Measurements from ENCODE around the gene APBB1. TPM values are rescaled to one million over a fixed set of nuclear protein-coding genes. Genes with fewer than 3 reads are reported as not detected.

The APBB1 gene
- total RNA-seq, 1 experiment from 2014 or later, result 12.4 TPM

GRCh38 chr11:6357222-6357621, 61.7 kb downstream of the APBB1 start (continued):
- TF ChIP-seq YY1 (IDR thresholded peaks at IDR 0.05; ENCODE audit: extremely low read depth, insufficient replicate concordance, low read depth, low read length), result peak; percentile 73

- POLR2A ChIA-PET, result no interaction called here
- H3K4me2 ChIP-seq (ENCODE audit: low read length), result peak overlapping the region; percentile 58
These were observed 62.3 kb downstream of the APBB1 start for GRCh38 chr11:6356503-6357055.

More at GRCh38 chr11:6356503-6357055, 62.3 kb downstream of the APBB1 start:
- H3K4me3 ChIP-seq (replicated peaks in 1 of 2; ENCODE audit: low read depth in 1 of 2, low read length in 2 of 2), result 0 out of 4 replicates have a peak overlapping the region, but pooled peaks of 1 of the 2 experiments have one; percentile 9
- no peaks in the 10 kb centered on the region for H3K79me2 ChIP-seq (ENCODE audit: insufficient read depth, low read length)
- RAD21 ChIA-PET (ENCODE audit: low non-redundant PET in 1 of 2, low total read pairs in 2 of 2, uncharacterized antibody in 2 of 2, unreplicated experiment in 2 of 2), result no interaction called here
- H3K36me3 ChIP-seq (ENCODE audit: control insufficient read depth in 1 of 2, insufficient read depth in 2 of 2, low read length in 2 of 2), result no peaks in the 10 kb centered on the region
- H3K4me1 ChIP-seq (ENCODE audit: control insufficient read depth in 1 of 2, insufficient read depth in 2 of 2, low read length in 2 of 2), result peaks cover 5 to 16% of the 10 kb centered on the region in 2 experiments; a peak in 3 of 4 replicates
- no peaks in the 10 kb centered on the region for H3K9me2 ChIP-seq (ENCODE audit: insufficient read depth)
- peak overlapping the region; percentile 98 for H2AFZ ChIP-seq (ENCODE audit: low read depth, low read length, poor library complexity, severe bottlenecking)
- H4K20me1 ChIP-seq (ENCODE audit: insufficient read depth), result no peaks in the 10 kb centered on the region
- no peak for ATAC-seq
- TF ChIP-seq TCF7L2 (IDR thresholded peaks at IDR 0.05; ENCODE audit: borderline replicate concordance, extremely low read depth, insufficient read depth, insufficient read length) (no peak), EZH2phosphoT487 (IDR thresholded peaks at IDR 0.05; ENCODE audit: borderline replicate concordance) (no peak), CTCF (IDR thresholded peaks at IDR 0.05 in 2 of 3, conservative IDR thresholded peaks at IDR 0.05 in 1 of 3; ENCODE audit: borderline replicate concordance in 1 of 3, insufficient read depth in 1 of 3, low read depth in 2 of 3, low read length in 2 of 3) (no peak), YY1 (IDR thresholded peaks at IDR 0.05; ENCODE audit: extremely low read depth, insufficient replicate concordance, low read depth, low read length) (no peak), CBX3 (IDR thresholded peaks at IDR 0.05; ENCODE audit: low read depth) (no peak), SRF (IDR thresholded peaks at IDR 0.05; ENCODE audit: low read depth) (no peak), ZBTB33 (IDR thresholded peaks at IDR 0.05; ENCODE audit: extremely low read depth, insufficient replicate concordance, low read length) (no peak), CEBPB (IDR thresholded peaks at IDR 0.05; ENCODE audit: low read depth) (no peak), ZFX (IDR thresholded peaks at IDR 0.05) (no peak), EGR1 (IDR thresholded peaks at IDR 0.05; ENCODE audit: low read depth) (no peak), JUND (IDR thresholded peaks at IDR 0.05) (no peak), RAD21 (IDR thresholded peaks at IDR 0.05; ENCODE audit: low read depth) (no peak), ATF3 (IDR thresholded peaks at IDR 0.05) (no peak), MAX (IDR thresholded peaks at IDR 0.05) (no peak), SIN3A (IDR thresholded peaks at IDR 0.05; ENCODE audit: low read depth) (no peak), ZNF274 (IDR thresholded peaks at IDR 0.05; ENCODE audit: low read depth, low read length) (no peak)
- no peaks in the 10 kb centered on the region for H3K9me3 ChIP-seq (ENCODE audit: control insufficient read depth in 1 of 2, insufficient read depth in 1 of 2, low read depth in 1 of 2, low read length in 2 of 2)
- CTCF ChIA-PET, result interaction anchor here (1.3 to 1.5 kb wide), 2 partner anchors 42 to 74 kb away, joined by 3 read pairs; no protein-coding TSS in a partner anchor
- no peak for DNase-seq (ENCODE audit: low read depth, low spot score)
- H3K27ac ChIP-seq (ENCODE audit: low read depth, low read length), result no peak overlapping the region
- H3K9ac ChIP-seq (ENCODE audit: low read length), result no peak overlapping the region
- no TSS peak for BruUV-seq (replicated peaks)
- intact Hi-C loops (cut with micrococcal nuclease), result loop anchor here (10.0 kb wide), 1 partner anchor 542 kb away; no protein-coding TSS in a partner anchor
- no peaks in the 10 kb centered on the region for H3K27me3 ChIP-seq (ENCODE audit: insufficient read depth, low read length)

Measured in HCT116 (cell line).